Sigmoid colon (tissue), 4 donors: ENCODE data around the gene FLT1.

ENCODE experiments used
- CTCF ChIP-seq, 4 experiments: fragments of 450-650 bp in 3 of 4; fragments of 200-600 bp in 1 of 4; IDR thresholded peaks; one replicate each; pipeline ENCODE4 v1.5.1; 2016 to 2019; ENCODE audit warnings: antibody characterized with exemption in 4 of 4, mild to moderate bottlenecking in 3 of 4, moderate library complexity in 2 of 4
- EP300 ChIP-seq, 4 donors: sonication (generic); formaldehyde crosslinking; IDR thresholded peaks; one replicate each; pipeline ENCODE4 v1.6.1; 2017; ENCODE audit warnings: antibody characterized with exemption in 4 of 4
- POLR2A ChIP-seq, 2 donors: fragments of 450-650 bp; IDR thresholded peaks; one replicate each; pipeline ENCODE4 v1.6.1; 2016; ENCODE audit warnings: antibody characterized with exemption in 2 of 2, mild to moderate bottlenecking in 2 of 2, moderate library complexity in 2 of 2

DNA sequence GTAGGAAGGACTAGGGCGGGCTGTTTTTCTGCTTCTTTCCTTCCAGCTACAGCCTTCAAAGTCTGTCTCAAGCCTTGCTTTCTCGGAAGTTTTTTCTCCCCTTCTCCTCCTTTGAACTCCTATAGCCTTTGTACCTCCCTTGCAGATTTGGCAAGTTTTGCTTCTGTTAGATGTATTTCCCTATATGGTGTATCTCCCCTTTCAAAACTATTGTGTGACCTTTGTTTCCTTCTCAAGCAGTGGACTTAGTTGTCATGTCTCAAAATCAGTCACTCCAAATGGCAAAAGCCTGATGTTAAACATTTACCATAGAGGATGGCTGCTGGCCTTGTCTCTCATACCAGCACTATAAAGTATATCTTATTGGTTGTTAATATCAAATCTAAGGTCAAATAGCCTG is 152.7 kb downstream of the FLT1 start:
- TF ChIP-seq CTCF (IDR thresholded peaks at IDR 0.05) (no peak), POLR2A (IDR thresholded peaks at IDR 0.05) (no peak), EP300 (IDR thresholded peaks at IDR 0.05) (no peak)
